PFSK-1 (cell line): ENCODE data around the gene WNK2.

ENCODE experiments used
- FOXP2 ChIP-seq: optimal IDR thresholded peaks from 2 replicates; pipeline ENCODE3; 2011; ENCODE audit warnings: borderline replicate concordance, control low read depth, inconsistent platforms; ENCODE audit not compliant: insufficient read depth; ENCODE audit errors: extremely low read length, extremely low read depth
- POLR2AphosphoS5 ChIP-seq: IDR thresholded peaks from 2 replicates; pipeline ENCODE4 v1.6.1; 2012; ENCODE audit warnings: low read depth, mild to moderate bottlenecking, control low read depth, low read length, moderate library complexity
- SIN3A ChIP-seq: IDR thresholded peaks from 2 replicates; pipeline ENCODE4 v1.6.1; 2012; ENCODE audit warnings: mild to moderate bottlenecking, low read length, moderate library complexity, borderline replicate concordance; ENCODE audit not compliant: insufficient read depth
- TAF1 ChIP-seq: IDR thresholded peaks from 2 replicates; pipeline ENCODE4 v1.6.1; 2012; ENCODE audit warnings: low read length, control low read depth, borderline replicate concordance; ENCODE audit not compliant: insufficient read depth
- TF ChIP-seq, protein P1 (sequence below), 2 experiments: IDR thresholded peaks; 2 replicates each; pipeline versions ENCODE4 v1.6.1 to v1.8.0; 2011 to 2012; ENCODE audit warnings: low read depth in 2 of 2, low read length in 2 of 2, control low read depth in 1 of 2, inconsistent platforms in 1 of 2, mild to moderate bottlenecking in 1 of 2, moderate library complexity in 1 of 2; ENCODE audit not compliant: insufficient read depth in 1 of 2

WNK2 gene

DNA sequence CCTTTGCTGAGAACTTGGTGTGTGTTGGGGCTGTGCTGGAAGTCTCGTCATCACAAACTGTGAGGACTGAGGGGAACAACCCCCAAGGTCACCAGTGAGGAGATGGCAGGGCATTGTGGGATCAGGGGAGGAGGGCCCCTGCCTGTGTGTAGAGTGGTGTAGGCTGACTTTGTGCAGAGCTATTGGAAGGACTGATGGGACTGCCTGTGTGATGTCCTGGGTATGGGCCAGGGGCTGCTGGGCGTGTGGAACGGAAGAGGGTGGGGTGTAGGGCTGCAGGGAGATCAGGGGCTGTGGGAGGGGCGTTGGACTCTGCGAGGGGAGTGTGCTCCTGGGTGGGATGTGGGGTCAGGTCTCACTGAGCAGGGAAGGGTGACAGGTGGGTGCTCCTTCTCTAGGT is 3.6 kb downstream of the WNK2 start:
- TF ChIP-seq, protein P1, sequence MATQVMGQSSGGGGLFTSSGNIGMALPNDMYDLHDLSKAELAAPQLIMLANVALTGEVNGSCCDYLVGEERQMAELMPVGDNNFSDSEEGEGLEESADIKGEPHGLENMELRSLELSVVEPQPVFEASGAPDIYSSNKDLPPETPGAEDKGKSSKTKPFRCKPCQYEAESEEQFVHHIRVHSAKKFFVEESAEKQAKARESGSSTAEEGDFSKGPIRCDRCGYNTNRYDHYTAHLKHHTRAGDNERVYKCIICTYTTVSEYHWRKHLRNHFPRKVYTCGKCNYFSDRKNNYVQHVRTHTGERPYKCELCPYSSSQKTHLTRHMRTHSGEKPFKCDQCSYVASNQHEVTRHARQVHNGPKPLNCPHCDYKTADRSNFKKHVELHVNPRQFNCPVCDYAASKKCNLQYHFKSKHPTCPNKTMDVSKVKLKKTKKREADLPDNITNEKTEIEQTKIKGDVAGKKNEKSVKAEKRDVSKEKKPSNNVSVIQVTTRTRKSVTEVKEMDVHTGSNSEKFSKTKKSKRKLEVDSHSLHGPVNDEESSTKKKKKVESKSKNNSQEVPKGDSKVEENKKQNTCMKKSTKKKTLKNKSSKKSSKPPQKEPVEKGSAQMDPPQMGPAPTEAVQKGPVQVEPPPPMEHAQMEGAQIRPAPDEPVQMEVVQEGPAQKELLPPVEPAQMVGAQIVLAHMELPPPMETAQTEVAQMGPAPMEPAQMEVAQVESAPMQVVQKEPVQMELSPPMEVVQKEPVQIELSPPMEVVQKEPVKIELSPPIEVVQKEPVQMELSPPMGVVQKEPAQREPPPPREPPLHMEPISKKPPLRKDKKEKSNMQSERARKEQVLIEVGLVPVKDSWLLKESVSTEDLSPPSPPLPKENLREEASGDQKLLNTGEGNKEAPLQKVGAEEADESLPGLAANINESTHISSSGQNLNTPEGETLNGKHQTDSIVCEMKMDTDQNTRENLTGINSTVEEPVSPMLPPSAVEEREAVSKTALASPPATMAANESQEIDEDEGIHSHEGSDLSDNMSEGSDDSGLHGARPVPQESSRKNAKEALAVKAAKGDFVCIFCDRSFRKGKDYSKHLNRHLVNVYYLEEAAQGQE (IDR thresholded peaks at IDR 0.05; ENCODE audit: insufficient read depth in 1 of 2, low read depth in 2 of 2, low read length in 2 of 2), result no peak
- TF ChIP-seq FOXP2, result no peak
- no peak for TF ChIP-seq TAF1
- no peak for TF ChIP-seq SIN3A
- TF ChIP-seq POLR2AphosphoS5, result no peak

DNA sequence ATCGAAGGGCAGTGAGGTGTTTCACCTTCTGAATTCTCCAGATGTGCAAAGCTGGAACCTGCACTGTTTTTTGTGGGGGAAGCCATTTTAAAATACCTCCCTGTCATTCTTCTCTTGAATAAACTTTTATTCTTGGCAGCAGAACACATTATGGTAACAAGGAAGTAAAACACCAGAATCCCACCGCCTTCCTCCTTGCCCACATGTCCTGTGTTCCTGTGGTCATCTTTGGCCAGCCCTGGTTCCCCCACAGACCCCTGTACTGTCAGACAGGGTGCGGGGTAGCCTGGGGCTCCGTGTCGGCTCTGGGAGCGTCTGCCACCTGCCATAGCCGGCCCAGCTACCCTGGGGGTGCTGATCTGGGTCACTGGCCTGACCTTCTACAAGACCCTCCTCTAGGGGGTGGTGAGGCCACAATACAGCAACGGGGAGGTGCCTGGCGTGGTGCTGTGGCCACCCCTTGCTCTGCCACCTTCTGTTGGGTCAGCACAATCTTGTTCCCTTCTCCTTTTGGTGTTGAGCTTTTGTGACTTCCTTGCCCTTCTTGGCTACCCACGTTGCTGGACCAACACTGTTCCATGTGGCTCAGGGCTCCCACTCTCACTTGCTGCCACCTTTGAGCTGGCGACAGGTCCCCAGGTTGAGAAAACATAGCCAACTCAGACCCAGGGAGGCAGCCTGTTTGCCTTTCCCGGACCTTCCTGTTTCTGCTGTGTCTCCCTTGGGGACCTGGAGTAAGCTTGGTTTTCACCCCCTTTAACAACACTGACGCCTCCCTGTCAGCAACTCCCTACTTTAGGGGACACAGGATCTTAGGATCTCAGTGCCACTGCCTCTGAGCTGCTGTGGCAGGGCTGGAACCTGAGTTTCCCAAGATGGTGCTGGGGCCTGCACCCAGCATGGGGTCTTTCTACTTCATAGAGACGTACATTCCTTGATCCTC is 4.8 kb downstream of the WNK2 start:
- TF ChIP-seq FOXP2 (no peak), TAF1 (no peak), POLR2AphosphoS5 (no peak)
- TF ChIP-seq, protein P1 (IDR thresholded peaks at IDR 0.05; ENCODE audit: insufficient read depth in 1 of 2, low read depth in 2 of 2, low read length in 2 of 2), result no peak

DNA sequence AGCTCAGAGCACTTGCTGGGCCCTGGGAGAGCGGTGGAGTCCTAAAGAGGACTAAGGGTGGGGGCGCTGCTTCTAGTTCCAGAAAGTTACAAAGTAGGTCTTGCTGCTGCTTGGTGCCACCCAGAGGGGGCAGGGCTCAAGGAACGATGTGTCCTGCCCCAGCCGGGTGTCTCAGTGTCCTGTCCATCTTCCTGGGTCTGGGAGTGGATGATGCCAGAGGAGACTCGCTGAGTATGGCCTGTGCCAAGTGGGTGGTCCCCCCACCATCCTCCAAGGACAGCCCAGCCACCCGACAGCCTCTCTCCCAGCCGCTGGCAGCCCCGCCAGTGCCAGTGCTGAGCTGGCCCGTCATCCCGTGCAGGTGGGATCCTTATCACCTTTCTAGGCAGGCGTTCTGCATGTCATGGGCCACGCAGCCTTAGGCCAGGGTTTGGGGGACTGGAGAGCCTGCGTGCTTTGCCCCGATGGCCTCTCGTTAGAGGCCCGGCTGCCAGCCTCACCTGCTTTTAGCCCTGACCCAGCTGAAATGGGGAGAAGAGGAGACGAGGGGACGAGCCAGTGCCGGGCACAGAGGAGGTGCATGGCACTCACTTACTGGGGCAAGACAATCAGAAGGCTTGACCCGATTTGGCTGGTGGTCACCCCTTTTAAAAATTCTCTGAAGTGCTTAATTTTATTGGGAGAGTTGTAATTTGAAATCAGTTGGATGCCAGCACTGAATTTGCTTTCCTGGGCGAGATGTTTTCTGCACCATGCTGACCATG is 5.6 kb downstream of the WNK2 start:
- TF ChIP-seq, protein P1 (IDR thresholded peaks at IDR 0.05; ENCODE audit: insufficient read depth in 1 of 2, low read depth in 2 of 2, low read length in 2 of 2), result no peak
- no peak for TF ChIP-seq FOXP2
- no peak for TF ChIP-seq TAF1
- no peak for TF ChIP-seq POLR2AphosphoS5
- TF ChIP-seq SIN3A, result no peak

DNA sequence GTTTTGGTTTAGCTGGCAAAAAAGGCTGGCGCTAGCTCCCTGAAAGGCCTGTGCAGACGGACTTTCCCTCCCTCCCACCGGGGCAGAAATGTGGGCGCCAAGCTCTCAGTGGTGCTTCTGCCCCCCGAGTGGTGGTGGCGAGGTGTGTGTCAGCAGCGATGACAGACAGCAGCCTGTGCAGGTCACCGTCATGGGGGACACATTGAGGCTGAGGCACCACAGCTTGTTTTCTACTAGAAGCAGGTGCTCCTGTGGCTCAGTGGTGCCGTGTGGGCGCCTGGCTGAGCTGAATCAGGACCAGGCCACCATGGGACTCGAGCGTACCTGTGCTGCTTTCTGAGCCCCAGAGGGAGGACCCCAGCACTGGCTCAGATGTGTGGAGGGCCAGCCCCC is 6.2 kb downstream of the WNK2 start:
- TF ChIP-seq TAF1, result no peak
- TF ChIP-seq, protein P1 (IDR thresholded peaks at IDR 0.05; ENCODE audit: insufficient read depth in 1 of 2, low read depth in 2 of 2, low read length in 2 of 2), result no peak
- TF ChIP-seq FOXP2, result no peak
- no peak for TF ChIP-seq SIN3A
- TF ChIP-seq POLR2AphosphoS5, result no peak
